SK-N-SH (cell line): Measurements from ENCODE around the gene DCAF8. TPM values are rescaled to one million over a fixed set of nuclear protein-coding genes. Genes with fewer than 3 reads are reported as not detected.
A peak's percentile ranks its signal among the peaks of the same experiment; 100 is the strongest.

Experiments
- CTCF ChIA-PET: fragments of 300-600, 350-600 bp; formaldehyde crosslinking; extraction: SDS; loops from one replicate; lab custom pipeline; 2021; lab: Yijun Ruan, JAX
- POLR2A ChIA-PET: fragments of 350-600 bp; sonication (Branson Sonifier 250); formaldehyde crosslinking; extraction: SDS; loops from one replicate; lab custom pipeline; 2020; ENCODE audit warnings: antibody characterized with exemption, inconsistent platforms; lab: Yijun Ruan, JAX
- DNase-seq: peaks from one replicate; pipeline ENCODE4 v3.0.0; 2012
- H2AFZ ChIP-seq: fragments of 200-600 bp; sonication (generic); 2 replicates; pipeline ENCODE4 v1.8.1; 2016; ENCODE audit warnings: antibody characterized with exemption, mild to moderate bottlenecking, low read depth
- H3F3A ChIP-seq: fragments of 200-600 bp; sonication (generic); replicated peaks from 2 replicates; pipeline ENCODE3; 2016; ENCODE audit warnings: antibody characterized with exemption, mild to moderate bottlenecking; ENCODE audit not compliant: insufficient read depth
- H3K27ac ChIP-seq, 2 experiments: fragments of 200-500 bp in 1 of 2; fragments of 200-600 bp in 1 of 2; sonication (Bioruptor generic) in 1 of 2; sonication (generic), shearing (Covaris generic) in 1 of 2; 2 replicates each; pipeline versions ENCODE4 v1.5.1 to v1.6.1; 2014 to 2016; ENCODE audit warnings: low read depth in 2 of 2, inconsistent platforms in 1 of 2, low read length in 1 of 2, mild to moderate bottlenecking in 1 of 2, mixed read lengths in 1 of 2
- H3K27me3 ChIP-seq: fragments of 200-600 bp; sonication (generic), shearing (Covaris generic); 2 replicates; pipeline ENCODE4 v1.6.1; 2016; ENCODE audit warnings: mixed run types; ENCODE audit not compliant: insufficient read depth
- H3K36me3 ChIP-seq, 2 experiments: fragments of 200-500 bp in 1 of 2; fragments of 200-600 bp in 1 of 2; sonication (Bioruptor generic) in 1 of 2; sonication (generic) in 1 of 2; replicated peaks in 1 of 2; 2 replicates each; pipeline versions ENCODE3 to v1.5.1; 2014 to 2016; ENCODE audit warnings: low read length in 1 of 2, mild to moderate bottlenecking in 1 of 2; ENCODE audit not compliant: insufficient read depth in 2 of 2, control insufficient read depth in 1 of 2
- H3K4me1 ChIP-seq, 2 experiments: fragments of 200-500 bp in 1 of 2; fragments of 200-600 bp in 1 of 2; sonication (Bioruptor generic) in 1 of 2; sonication (generic), shearing (Covaris generic) in 1 of 2; 2 replicates each; pipeline versions ENCODE4 v1.5.1 to v1.6.1; 2014 to 2016; ENCODE audit warnings: low read depth in 1 of 2, low read length in 1 of 2, mixed run types in 1 of 2; ENCODE audit not compliant: insufficient read depth in 2 of 2, control insufficient read depth in 1 of 2
- H3K4me2 ChIP-seq: fragments of 200-600 bp; sonication (generic), shearing (Covaris generic); 2 replicates; pipeline ENCODE4 v1.6.1; 2017; ENCODE audit warnings: mixed run types
- H3K4me3 ChIP-seq, 2 experiments: fragments of 200-500 bp in 1 of 2; fragments of 200-600 bp in 1 of 2; sonication (Bioruptor generic) in 1 of 2; sonication (generic), shearing (Covaris generic) in 1 of 2; 2 replicates each; pipeline versions ENCODE4 v1.5.1 to v1.8.1; 2014 to 2016; ENCODE audit warnings: low read depth in 2 of 2, inconsistent platforms in 1 of 2, low read length in 1 of 2, mild to moderate bottlenecking in 1 of 2, mixed read lengths in 1 of 2, moderate library complexity in 1 of 2
- H3K79me2 ChIP-seq: fragments of 200-600 bp; sonication (generic); 2 replicates; pipeline ENCODE4 v1.8.1; 2017; ENCODE audit warnings: mild to moderate bottlenecking; ENCODE audit not compliant: insufficient read depth
- H3K9ac ChIP-seq: fragments of 200-600 bp; sonication (generic); 2 replicates; pipeline ENCODE4 v1.6.1; 2017; ENCODE audit warnings: mixed run types
- H3K9me2 ChIP-seq: fragments of 200-600 bp; sonication (generic); 2 replicates; pipeline ENCODE4 v1.6.1; 2017; ENCODE audit warnings: mixed run types
- H3K9me3 ChIP-seq: fragments of 200-600 bp; sonication (generic); 2 replicates; pipeline ENCODE4 v1.6.1; 2017; ENCODE audit warnings: mixed run types, mild to moderate bottlenecking, moderate library complexity
- H4K20me1 ChIP-seq: fragments of 200-600 bp; sonication (generic); 2 replicates; pipeline ENCODE4 v1.6.1; 2017; ENCODE audit warnings: mild to moderate bottlenecking, mixed run types; ENCODE audit not compliant: insufficient read depth
- FOXJ3 ChIP-seq: sonication (generic); formaldehyde crosslinking; IDR thresholded peaks from 2 replicates; pipeline ENCODE4 v1.5.1; 2020; ENCODE audit warnings: mild to moderate bottlenecking, missing genetic modification reagents
- GATA2 ChIP-seq: sonication (generic); formaldehyde crosslinking; IDR thresholded peaks from 2 replicates; pipeline ENCODE4 v1.5.0; 2020; ENCODE audit warnings: mild to moderate bottlenecking, missing genetic modification reagents
- JUND ChIP-seq: IDR thresholded peaks from 2 replicates; pipeline ENCODE4 v1.4.0; 2012
- NFIC ChIP-seq: IDR thresholded peaks from 2 replicates; pipeline ENCODE4 v1.4.0; 2012; ENCODE audit warnings: borderline replicate concordance
- RAD21 ChIP-seq: IDR thresholded peaks from 2 replicates; pipeline ENCODE4 v1.6.1; 2012; ENCODE audit warnings: mild to moderate bottlenecking, low read length
- RCOR1 ChIP-seq: fragments of 150-350 bp; IDR thresholded peaks from 2 replicates; pipeline ENCODE4 v1.6.1; 2017; ENCODE audit warnings: antibody characterized with exemption, low read length
- RFX5 ChIP-seq: IDR thresholded peaks from 2 replicates; pipeline ENCODE4 v1.6.1; 2012; ENCODE audit warnings: mild to moderate bottlenecking, improper control_type of control experiment, low read length
- RXRA ChIP-seq: IDR thresholded peaks from 2 replicates; pipeline ENCODE4 v1.4.0; 2012; ENCODE audit warnings: low read depth, mild to moderate bottlenecking, borderline replicate concordance
- SMC3 ChIP-seq: IDR thresholded peaks from 2 replicates; pipeline ENCODE4 v1.6.1; 2012; ENCODE audit warnings: low read depth, low read length, improper control_type of control experiment
- TEAD4 ChIP-seq: IDR thresholded peaks from 2 replicates; pipeline ENCODE4 v1.4.0; 2012; ENCODE audit warnings: mild to moderate bottlenecking, borderline replicate concordance; ENCODE audit not compliant: insufficient read depth
- YY1 ChIP-seq: IDR thresholded peaks from 2 replicates; pipeline ENCODE4 v1.4.0; 2012; ENCODE audit warnings: low read depth, mild to moderate bottlenecking
- WGBS: methylation state at CpG from one replicate; pipeline ENCODE4 v1.1.6; 2017; ENCODE audit warnings: low lambda C conversion rate; 5-methylcytosine and 5-hydroxymethylcytosine counted together
- polyA plus RNA-seq, 3 experiments: library from polyadenylated mRNA; depleted of rRNA; stranded (reverse); fragments of >200 nt; gene quantifications; 2 replicates each; pipeline ENCODE4 v1.2.3, GENCODE V29; 2012
- TF ChIP-seq, protein P1 (sequence below): IDR thresholded peaks from 2 replicates; pipeline ENCODE4; 2012
- TF ChIP-seq, protein P2 (sequence below): IDR thresholded peaks from 2 replicates; pipeline ENCODE4 v1.4.0; 2012; ENCODE audit warnings: low read depth, borderline replicate concordance
- TF ChIP-seq, protein P3 (sequence below): fragments of 150-350 bp; IDR thresholded peaks from 2 replicates; pipeline ENCODE4 v1.6.1; 2017; ENCODE audit warnings: antibody characterized with exemption, low read length, low read depth, borderline replicate concordance
- TF ChIP-seq, protein P4 (sequence below): IDR thresholded peaks from 2 replicates; pipeline ENCODE4 v1.4.0; 2012; ENCODE audit warnings: low read depth, borderline replicate concordance

DCAF8 gene
- polyA plus RNA-seq, 1 of the 3 experiments (the other 2 are of a cell fraction): 108 TPM

DNA sequence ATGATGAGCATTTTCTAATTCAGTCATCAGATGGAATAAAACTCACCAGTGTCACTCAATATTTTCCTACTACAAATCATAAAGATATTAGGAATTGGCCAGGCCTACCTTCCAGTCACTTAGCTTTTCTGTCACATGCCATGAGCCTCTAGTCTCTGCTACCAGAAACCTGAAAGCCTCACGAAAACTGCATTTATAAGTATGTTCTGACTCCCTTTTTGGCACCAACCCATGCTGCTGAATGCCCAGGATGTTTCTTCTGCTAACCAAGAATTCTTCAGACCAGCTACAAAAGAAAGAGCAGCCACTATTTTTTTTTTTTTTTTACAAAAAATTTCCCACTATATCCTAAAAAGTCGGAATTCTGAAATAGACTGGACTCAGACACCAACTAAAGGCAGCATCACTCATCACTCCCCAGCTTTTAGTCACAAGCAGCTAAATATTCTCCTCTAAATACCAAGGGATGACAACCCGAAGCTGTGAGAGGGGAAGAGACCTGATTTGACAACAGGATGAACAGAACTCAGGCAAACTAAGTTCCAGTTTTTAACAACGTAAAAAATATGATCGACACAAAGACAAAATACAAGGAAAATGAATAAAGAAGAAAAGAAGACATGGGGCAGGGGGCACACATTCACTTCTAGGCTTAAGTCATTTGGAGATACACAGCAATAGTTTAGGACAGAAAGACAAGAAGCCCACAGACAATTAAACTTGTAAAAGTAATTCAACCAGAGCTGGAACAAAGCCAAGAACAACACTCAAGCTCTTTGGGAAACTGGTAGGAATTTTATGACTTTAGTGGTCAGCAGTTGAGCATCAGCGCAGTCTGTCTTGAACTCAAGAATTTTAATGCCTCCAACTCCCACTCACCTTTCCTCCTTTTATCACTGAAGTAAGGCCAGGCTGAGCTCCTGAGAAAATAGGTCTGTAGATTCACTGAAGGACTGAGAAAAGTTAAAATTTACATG lies 1.7 kb downstream of the DCAF8 start:
- no peaks in the 10 kb centered on the region for H3K27me3 ChIP-seq
- 29% methylated on average over 6 of the region's 6 CpGs for WGBS
- H3K9me3 ChIP-seq: no peaks in the 10 kb centered on the region
- H3K36me3 ChIP-seq: peaks cover 0 to 14% of the 10 kb centered on the region in 2 experiments
- peaks cover 34% of the 10 kb centered on the region for H3F3A ChIP-seq
- H3K9me2 ChIP-seq: no peaks in the 10 kb centered on the region
- peak overlapping the region; percentile 86 for H3K4me2 ChIP-seq
- peaks cover 60% of the 10 kb centered on the region for H3K79me2 ChIP-seq
- ChIA-PET POLR2A (interaction anchor here (0.7 to 1.3 kb wide), 2 partner anchors 9 to 180 kb away, joined by 3 to 4 read pairs; partner anchors contain the start of gene KCNJ9), CTCF (interaction anchor here (0.7 to 3.8 kb wide), 9 partner anchors 8 to 214 kb away, joined by 3 to 48 read pairs (median 4); no protein-coding TSS in a partner anchor)
- no peak overlapping the region; the same call in 1 of the 2 replicates for H2AFZ ChIP-seq
- H3K4me1 ChIP-seq: peaks cover 18 to 24% of the 10 kb centered on the region in 2 experiments
- peaks cover 45% of the 10 kb centered on the region for H4K20me1 ChIP-seq
- peak overlapping the region; percentile 93 to 95 for H3K4me3 ChIP-seq
- peak overlapping the region; percentile 98 for H3K9ac ChIP-seq
- peak overlapping the region; percentile 96 for H3K27ac ChIP-seq
- no peak for DNase-seq
- TF ChIP-seq FOXJ3 (CRISPR knock-in tag): no peak
- TF ChIP-seq, protein P1, sequence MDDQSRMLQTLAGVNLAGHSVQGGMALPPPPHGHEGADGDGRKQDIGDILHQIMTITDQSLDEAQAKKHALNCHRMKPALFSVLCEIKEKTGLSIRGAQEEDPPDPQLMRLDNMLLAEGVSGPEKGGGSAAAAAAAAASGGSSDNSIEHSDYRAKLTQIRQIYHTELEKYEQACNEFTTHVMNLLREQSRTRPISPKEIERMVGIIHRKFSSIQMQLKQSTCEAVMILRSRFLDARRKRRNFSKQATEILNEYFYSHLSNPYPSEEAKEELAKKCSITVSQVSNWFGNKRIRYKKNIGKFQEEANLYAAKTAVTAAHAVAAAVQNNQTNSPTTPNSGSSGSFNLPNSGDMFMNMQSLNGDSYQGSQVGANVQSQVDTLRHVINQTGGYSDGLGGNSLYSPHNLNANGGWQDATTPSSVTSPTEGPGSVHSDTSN: no peak
- TF ChIP-seq, protein P2, sequence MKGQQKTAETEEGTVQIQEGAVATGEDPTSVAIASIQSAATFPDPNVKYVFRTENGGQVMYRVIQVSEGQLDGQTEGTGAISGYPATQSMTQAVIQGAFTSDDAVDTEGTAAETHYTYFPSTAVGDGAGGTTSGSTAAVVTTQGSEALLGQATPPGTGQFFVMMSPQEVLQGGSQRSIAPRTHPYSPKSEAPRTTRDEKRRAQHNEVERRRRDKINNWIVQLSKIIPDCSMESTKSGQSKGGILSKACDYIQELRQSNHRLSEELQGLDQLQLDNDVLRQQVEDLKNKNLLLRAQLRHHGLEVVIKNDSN: no peak
- TF ChIP-seq NFIC: peak; percentile 65
- TF ChIP-seq, protein P3, sequence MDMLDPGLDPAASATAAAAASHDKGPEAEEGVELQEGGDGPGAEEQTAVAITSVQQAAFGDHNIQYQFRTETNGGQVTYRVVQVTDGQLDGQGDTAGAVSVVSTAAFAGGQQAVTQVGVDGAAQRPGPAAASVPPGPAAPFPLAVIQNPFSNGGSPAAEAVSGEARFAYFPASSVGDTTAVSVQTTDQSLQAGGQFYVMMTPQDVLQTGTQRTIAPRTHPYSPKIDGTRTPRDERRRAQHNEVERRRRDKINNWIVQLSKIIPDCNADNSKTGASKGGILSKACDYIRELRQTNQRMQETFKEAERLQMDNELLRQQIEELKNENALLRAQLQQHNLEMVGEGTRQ: no peak

DNA sequence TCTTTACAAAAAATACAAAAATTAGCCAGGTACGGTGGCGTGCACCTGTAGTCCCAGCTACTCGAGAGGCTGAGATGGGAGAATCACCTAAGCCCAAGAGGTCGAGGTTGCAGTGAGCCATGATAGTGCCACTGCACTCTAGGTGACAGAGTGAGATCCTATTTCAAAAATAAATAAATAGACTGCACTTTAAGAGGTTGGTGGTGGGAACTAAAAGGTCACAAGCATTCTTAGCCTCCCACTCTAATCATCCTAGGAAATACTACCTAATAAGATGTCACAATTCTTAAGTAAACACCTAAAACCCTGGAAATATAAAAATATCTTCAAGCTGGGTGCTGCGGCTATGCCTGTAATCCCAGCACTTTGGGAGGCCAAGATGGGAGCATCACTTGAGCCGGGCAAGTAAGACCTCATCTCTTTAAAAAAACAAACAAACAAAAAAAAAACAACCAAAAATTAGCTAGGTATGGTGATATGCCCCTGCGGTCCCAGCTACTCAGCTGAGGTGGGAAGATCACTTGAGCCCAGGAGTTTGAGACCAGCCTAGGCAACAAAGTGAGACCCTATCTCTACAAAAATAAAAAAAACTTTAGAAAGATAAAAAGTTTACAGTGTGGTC lies 4.1 kb downstream of the DCAF8 start:
- H3K9me3 ChIP-seq: no peaks in the 10 kb centered on the region
- ChIA-PET POLR2A (no interaction called here), CTCF (interaction anchor here (0.9 to 26.9 kb wide), 5 partner anchors 39 to 172 kb away, joined by 3 to 293 read pairs (median 4); partner anchors contain the start of gene CASQ1)
- no peak overlapping the region for H3K9ac ChIP-seq
- H3K4me1 ChIP-seq: peaks cover 18 to 24% of the 10 kb centered on the region in 2 experiments
- H3K27me3 ChIP-seq: no peaks in the 10 kb centered on the region
- peaks cover 48% of the 10 kb centered on the region for H4K20me1 ChIP-seq
- H3F3A ChIP-seq: peaks cover 34% of the 10 kb centered on the region
- peaks cover 0 to 14% of the 10 kb centered on the region in 2 experiments for H3K36me3 ChIP-seq
- H3K4me2 ChIP-seq: no peak overlapping the region
- TF ChIP-seq RXRA (no peak), RAD21 (no peak), JUND (no peak), YY1 (no peak), RFX5 (no peak), GATA2 (no peak), RCOR1 (no peak), SMC3 (no peak), FOXJ3 (CRISPR knock-in tag) (no peak), TEAD4 (no peak)
- TF ChIP-seq, protein P4, sequence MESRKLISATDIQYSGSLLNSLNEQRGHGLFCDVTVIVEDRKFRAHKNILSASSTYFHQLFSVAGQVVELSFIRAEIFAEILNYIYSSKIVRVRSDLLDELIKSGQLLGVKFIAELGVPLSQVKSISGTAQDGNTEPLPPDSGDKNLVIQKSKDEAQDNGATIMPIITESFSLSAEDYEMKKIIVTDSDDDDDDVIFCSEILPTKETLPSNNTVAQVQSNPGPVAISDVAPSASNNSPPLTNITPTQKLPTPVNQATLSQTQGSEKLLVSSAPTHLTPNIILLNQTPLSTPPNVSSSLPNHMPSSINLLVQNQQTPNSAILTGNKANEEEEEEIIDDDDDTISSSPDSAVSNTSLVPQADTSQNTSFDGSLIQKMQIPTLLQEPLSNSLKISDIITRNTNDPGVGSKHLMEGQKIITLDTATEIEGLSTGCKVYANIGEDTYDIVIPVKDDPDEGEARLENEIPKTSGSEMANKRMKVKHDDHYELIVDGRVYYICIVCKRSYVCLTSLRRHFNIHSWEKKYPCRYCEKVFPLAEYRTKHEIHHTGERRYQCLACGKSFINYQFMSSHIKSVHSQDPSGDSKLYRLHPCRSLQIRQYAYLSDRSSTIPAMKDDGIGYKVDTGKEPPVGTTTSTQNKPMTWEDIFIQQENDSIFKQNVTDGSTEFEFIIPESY: no peak
- TF ChIP-seq, protein P3: no peak
- TF ChIP-seq, protein P1: no peak
- TF ChIP-seq, all 33 proteins: peak for 0
- H3K27ac ChIP-seq: no peak overlapping the region
- WGBS: 99% methylated on average over 7 of the region's 7 CpGs
- H3K79me2 ChIP-seq: peaks cover 74% of the 10 kb centered on the region
- no peaks in the 10 kb centered on the region for H3K9me2 ChIP-seq
- no peak overlapping the region for H2AFZ ChIP-seq
- no peak for DNase-seq
- no peak overlapping the region for H3K4me3 ChIP-seq
